Type B pancreatic cell (in vitro differentiated cells): ENCODE measurements around the gene OR1I1. TPM values are rescaled to one million over a fixed set of nuclear protein-coding genes. Genes with fewer than 3 reads are reported as not detected.

Experiments
- DNase-seq: peaks from one replicate; pipeline ENCODE4 v3.0.0; 2021; ENCODE audit warnings: mixed read lengths; ENCODE audit not compliant: unreplicated experiment; ENCODE audit errors: extremely low spot score
- H3K27ac Mint-ChIP-seq: 2 replicates; pipeline ENCODE4 v1.8.0; 2021; ENCODE audit warnings: mild to moderate bottlenecking, mixed read lengths
- H3K27me3 Mint-ChIP-seq: 2 replicates; pipeline ENCODE4 v1.8.0; 2021; ENCODE audit warnings: mixed read lengths
- H3K36me3 Mint-ChIP-seq: 2 replicates; pipeline ENCODE4 v1.8.0; 2021; ENCODE audit warnings: mixed read lengths
- H3K4me1 Mint-ChIP-seq: one replicate; pipeline ENCODE4 v1.8.0; 2021; ENCODE audit warnings: mixed read lengths; ENCODE audit not compliant: unreplicated experiment
- H3K4me3 Mint-ChIP-seq: 2 replicates; pipeline ENCODE4 v1.8.0; 2021; ENCODE audit warnings: mild to moderate bottlenecking, mixed read lengths
- H3K9me3 Mint-ChIP-seq: 2 replicates; pipeline ENCODE4 v1.8.0; 2021; ENCODE audit warnings: mixed read lengths
- total RNA-seq: library from RNA; stranded (reverse); gene quantifications from 2 replicates; pipeline ENCODE4 v1.2.1, GENCODE V29; 2021; ENCODE audit warnings: low replicate concordance
- TF ChIP-seq, protein P1 (sequence below): fragments of 200-600 bp; sonication (generic); conservative IDR thresholded peaks from 2 replicates; pipeline ENCODE4 v1.5.0; 2021; ENCODE audit warnings: antibody characterized with exemption, mild to moderate bottlenecking

Gene OR1I1
- total RNA-seq, 1 donor from 2014 or later, result not detected

DNA sequence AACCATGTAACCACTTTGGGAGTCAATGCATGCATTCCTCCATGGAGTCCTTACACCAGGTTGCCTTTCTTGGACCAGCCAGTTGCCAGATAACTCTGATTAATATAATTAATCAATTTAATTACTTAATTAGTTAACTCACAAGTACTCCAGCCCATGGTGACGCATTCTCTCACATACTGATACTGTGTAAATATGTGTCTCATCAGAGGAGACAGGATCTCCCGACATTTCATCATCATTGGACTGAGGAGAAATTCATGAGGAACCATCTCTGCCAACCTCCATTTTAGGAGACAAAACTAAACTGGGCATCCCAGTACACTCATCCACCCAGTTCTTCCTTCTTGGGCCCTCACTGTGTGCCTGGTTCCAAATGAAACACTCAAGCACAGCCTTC is 39.2 kb upstream of the OR1I1 start:
- TF ChIP-seq, protein P1, sequence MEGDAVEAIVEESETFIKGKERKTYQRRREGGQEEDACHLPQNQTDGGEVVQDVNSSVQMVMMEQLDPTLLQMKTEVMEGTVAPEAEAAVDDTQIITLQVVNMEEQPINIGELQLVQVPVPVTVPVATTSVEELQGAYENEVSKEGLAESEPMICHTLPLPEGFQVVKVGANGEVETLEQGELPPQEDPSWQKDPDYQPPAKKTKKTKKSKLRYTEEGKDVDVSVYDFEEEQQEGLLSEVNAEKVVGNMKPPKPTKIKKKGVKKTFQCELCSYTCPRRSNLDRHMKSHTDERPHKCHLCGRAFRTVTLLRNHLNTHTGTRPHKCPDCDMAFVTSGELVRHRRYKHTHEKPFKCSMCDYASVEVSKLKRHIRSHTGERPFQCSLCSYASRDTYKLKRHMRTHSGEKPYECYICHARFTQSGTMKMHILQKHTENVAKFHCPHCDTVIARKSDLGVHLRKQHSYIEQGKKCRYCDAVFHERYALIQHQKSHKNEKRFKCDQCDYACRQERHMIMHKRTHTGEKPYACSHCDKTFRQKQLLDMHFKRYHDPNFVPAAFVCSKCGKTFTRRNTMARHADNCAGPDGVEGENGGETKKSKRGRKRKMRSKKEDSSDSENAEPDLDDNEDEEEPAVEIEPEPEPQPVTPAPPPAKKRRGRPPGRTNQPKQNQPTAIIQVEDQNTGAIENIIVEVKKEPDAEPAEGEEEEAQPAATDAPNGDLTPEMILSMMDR, result no peak
- H3K36me3 Mint-ChIP-seq, result no peaks in the 10 kb centered on the region
- no peaks in the 10 kb centered on the region for H3K4me1 Mint-ChIP-seq
- DNase-seq, result no peak
- no peak overlapping the region for H3K27ac Mint-ChIP-seq
- H3K27me3 Mint-ChIP-seq, result no peaks in the 10 kb centered on the region
- H3K9me3 Mint-ChIP-seq, result no peaks in the 10 kb centered on the region
- no peak overlapping the region for H3K4me3 Mint-ChIP-seq

DNA sequence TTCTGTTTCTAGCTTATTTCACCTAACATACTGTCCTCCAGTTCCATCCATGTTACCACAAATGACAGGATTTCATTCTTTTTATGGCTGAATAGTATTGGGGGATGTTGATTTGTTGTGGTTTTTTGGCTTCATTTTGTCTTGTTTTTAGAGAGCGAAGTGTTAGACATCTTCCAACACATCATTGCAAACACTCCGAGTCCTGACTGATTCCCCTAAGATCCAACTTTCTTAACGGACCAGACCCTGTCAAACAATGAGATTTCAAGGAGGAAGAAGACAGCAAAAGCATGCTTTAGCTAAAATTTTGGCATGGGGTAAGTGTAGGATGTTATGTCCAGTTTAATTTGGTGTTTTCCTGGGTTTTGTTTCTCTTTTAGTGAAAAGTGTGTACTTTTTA is 36.5 kb upstream of the OR1I1 start:
- Mint-ChIP-seq H3K27ac (no peak overlapping the region), H3K36me3 (no peaks in the 10 kb centered on the region), H3K4me1 (no peaks in the 10 kb centered on the region), H3K9me3 (no peaks in the 10 kb centered on the region), H3K4me3 (no peak overlapping the region), H3K27me3 (no peaks in the 10 kb centered on the region)
- TF ChIP-seq, protein P1, result no peak
- no peak for DNase-seq

DNA sequence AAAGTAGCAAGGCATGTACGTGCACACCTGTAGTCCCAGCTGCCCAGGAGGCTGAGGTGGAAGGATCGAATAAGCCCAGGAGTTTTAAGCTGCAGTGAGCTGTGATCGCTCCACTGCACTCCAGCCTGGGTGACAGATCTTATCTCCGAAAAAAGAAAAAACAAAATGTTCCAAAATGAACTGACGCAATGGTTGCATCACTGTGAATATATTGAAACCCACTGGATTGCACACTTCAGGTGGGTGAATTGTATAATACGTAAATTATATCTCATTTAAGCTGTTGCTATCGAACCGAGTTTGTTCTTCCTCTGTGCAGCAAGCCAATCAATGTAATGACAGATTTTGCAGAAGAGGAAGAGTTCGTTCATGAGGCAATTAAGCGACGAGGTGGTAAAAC is 34.3 kb upstream of the OR1I1 start:
- H3K27ac Mint-ChIP-seq, result no peak overlapping the region
- H3K27me3 Mint-ChIP-seq, result peaks cover 3% of the 10 kb centered on the region
- H3K4me1 Mint-ChIP-seq, result no peaks in the 10 kb centered on the region
- H3K36me3 Mint-ChIP-seq, result no peaks in the 10 kb centered on the region
- H3K4me3 Mint-ChIP-seq, result no peak overlapping the region
- TF ChIP-seq, protein P1, result no peak
- no peaks in the 10 kb centered on the region for H3K9me3 Mint-ChIP-seq
- DNase-seq, result no peak

DNA sequence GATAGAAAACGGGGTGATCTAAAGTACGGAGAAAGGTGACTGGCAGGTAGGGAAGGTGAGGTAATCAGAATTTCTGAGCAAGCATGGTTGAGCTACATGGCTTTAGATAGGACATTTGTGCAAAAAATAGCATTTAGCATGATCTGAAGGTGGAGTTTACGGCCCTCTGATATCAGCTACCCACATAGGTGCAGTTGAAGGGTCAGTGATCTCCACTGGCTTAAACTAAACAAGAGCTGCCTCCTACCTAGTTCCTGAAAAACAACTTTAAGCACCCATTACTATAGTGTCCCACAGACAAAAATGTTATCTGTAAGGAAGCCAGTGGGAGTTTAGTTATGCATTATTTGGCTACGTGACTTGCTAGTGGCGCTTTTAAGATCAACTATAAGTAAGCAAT is 33.9 kb upstream of the OR1I1 start:
- Mint-ChIP-seq H3K27me3 (peaks cover 3% of the 10 kb centered on the region), H3K4me3 (no peak overlapping the region), H3K36me3 (no peaks in the 10 kb centered on the region), H3K4me1 (no peaks in the 10 kb centered on the region), H3K27ac (no peak overlapping the region), H3K9me3 (no peaks in the 10 kb centered on the region)
- DNase-seq, result no peak
- TF ChIP-seq, protein P1, result no peak

DNA sequence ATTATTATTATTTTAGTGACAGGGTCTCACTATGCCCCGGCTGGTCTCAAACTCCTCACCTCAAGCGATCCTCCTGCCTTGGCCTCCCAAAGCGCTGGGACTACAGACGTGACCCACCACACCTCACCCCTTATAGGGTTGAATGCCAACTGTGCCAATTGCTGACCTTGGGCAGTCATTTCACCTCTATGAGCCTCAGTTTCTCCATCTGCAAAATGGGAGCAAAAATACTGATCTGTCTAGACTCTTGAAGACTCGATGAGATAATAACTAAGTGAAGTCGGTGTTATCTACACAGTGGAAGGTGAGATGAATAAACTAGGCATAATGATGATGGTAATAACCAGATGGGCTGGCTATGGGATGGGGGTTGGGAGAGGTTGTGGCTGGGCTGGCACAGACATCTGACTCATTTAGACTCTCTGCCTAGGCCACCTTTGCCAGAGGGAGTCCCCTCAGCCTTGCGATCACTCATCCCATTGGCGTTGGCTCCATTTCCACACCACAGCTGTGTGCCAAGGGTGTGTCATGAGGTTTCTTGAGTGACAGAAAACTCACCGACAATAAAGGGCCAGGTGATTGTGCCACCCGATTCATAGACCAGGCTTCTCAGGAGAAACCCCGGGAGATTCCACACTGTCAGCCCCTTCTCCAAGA is 33.0 kb upstream of the OR1I1 start, which contains the start of gene CASP14:
CASP14 (plus strand) TSS at position 596 of the 657 bp plus-strand sequence. CDS start 2,772 bp downstream, outside the sequence.
- Mint-ChIP-seq H3K9me3 (no peaks in the 10 kb centered on the region), H3K27ac (no peak within 1 kb of the TSS), H3K36me3 (no peaks in the 10 kb centered on the region), H3K4me1 (no peaks in the 10 kb centered on the region), H3K4me3 (no peak within 1 kb of the TSS), H3K27me3 (peaks cover 3% of the 10 kb centered on the region)
- TF ChIP-seq, protein P1, result no peak
- no peak for DNase-seq
